Osteoblast (primary cell): Measurements from ENCODE around the gene RALY. TPM values are rescaled to one million over a fixed set of nuclear protein-coding genes. Genes with fewer than 3 reads are reported as not detected.

ENCODE experiments used
- DNase-seq: peaks from one replicate; pipeline ENCODE4 v3.0.0; 2011; ENCODE audit warnings: low spot score, mixed read lengths; ENCODE audit not compliant: insufficient read length; ENCODE audit errors: missing footprints
- H2AFZ ChIP-seq: 2 replicates; pipeline ENCODE4 v1.6.0; 2011; ENCODE audit warnings: mild to moderate bottlenecking, low read length
- H3K27ac ChIP-seq: 2 replicates; pipeline ENCODE4 v1.5.1; 2011; ENCODE audit warnings: mild to moderate bottlenecking, low read depth, low read length, moderate library complexity
- H3K27me3 ChIP-seq: 2 replicates; pipeline ENCODE4 v1.6.0; 2012; ENCODE audit warnings: mild to moderate bottlenecking, control low read depth, inconsistent platforms, low read length, moderate library complexity; ENCODE audit not compliant: insufficient read depth
- H3K36me3 ChIP-seq: 2 replicates; pipeline ENCODE4 v1.5.1; 2011; ENCODE audit warnings: mild to moderate bottlenecking, low read length, control low read depth, moderate library complexity; ENCODE audit not compliant: insufficient read depth
- H3K4me1 ChIP-seq: 2 replicates; pipeline ENCODE4 v1.5.1; 2011; ENCODE audit warnings: mild to moderate bottlenecking, low read length, control low read depth, moderate library complexity; ENCODE audit not compliant: insufficient read depth
- H3K4me2 ChIP-seq: 2 replicates; pipeline ENCODE4 v1.6.0; 2011; ENCODE audit warnings: mild to moderate bottlenecking, low read length; ENCODE audit not compliant: insufficient read depth
- H3K4me3 ChIP-seq: fragments of 200-600 bp; sonication (generic); 3 replicates; pipeline ENCODE4 v1.5.1; 2012; ENCODE audit warnings: mild to moderate bottlenecking, low read length, inconsistent platforms; ENCODE audit not compliant: insufficient read depth
- H3K79me2 ChIP-seq: 2 replicates; pipeline ENCODE4 v1.6.0; 2012; ENCODE audit warnings: mild to moderate bottlenecking, low read length, control low read depth, inconsistent platforms; ENCODE audit not compliant: insufficient read depth
- H3K9me3 ChIP-seq: 2 replicates; pipeline ENCODE4 v1.5.1; 2011; ENCODE audit warnings: low read depth, low read length, control low read depth
- H4K20me1 ChIP-seq: 2 replicates; pipeline ENCODE4 v1.6.0; 2012; ENCODE audit warnings: mild to moderate bottlenecking, low read length, control low read depth; ENCODE audit not compliant: insufficient read depth
- CTCF ChIP-seq: IDR thresholded peaks from 2 replicates; pipeline ENCODE4 v1.5.1; 2011; ENCODE audit warnings: mild to moderate bottlenecking, low read depth, low read length, moderate library complexity; ENCODE audit errors: extremely low read depth
- total RNA-seq: library from RNA; depleted of rRNA; stranded (reverse); fragments of >200 nt; gene quantifications from 2 replicates; pipeline ENCODE4 v1.2.3, GENCODE V29; 2012

Gene RALY
- total RNA-seq, 1 donor, result 77.1 TPM

GRCh38 chr20:34091637-34092200 is 98.0 kb downstream of the RALY start:
- DNase-seq, result no peak
- Histone ChIP-seq H3K9me3 (no peaks in the 10 kb centered on the region), H3K27me3 (no peaks in the 10 kb centered on the region), H2AFZ (no peak overlapping the region), H3K4me3 (no peak overlapping the region), H3K79me2 (peaks cover 33% of the 10 kb centered on the region), H3K4me2 (no peak overlapping the region), H4K20me1 (peaks cover 14% of the 10 kb centered on the region), H3K27ac (no peak overlapping the region), H3K4me1 (no peaks in the 10 kb centered on the region), H3K36me3 (peaks cover 83% of the 10 kb centered on the region)
- TF ChIP-seq CTCF, result no peak

- no peaks in the 10 kb centered on the region for H3K27me3 ChIP-seq
- H4K20me1 ChIP-seq, result peaks cover 14% of the 10 kb centered on the region
- H2AFZ ChIP-seq, result no peak overlapping the region
- H3K4me2 ChIP-seq, result no peak overlapping the region
- no peak overlapping the region for H3K4me3 ChIP-seq
- H3K36me3 ChIP-seq, result peaks cover 88% of the 10 kb centered on the region
- H3K4me1 ChIP-seq, result peaks cover 3% of the 10 kb centered on the region
- DNase-seq, result no peak
- no peak for TF ChIP-seq CTCF
- no peaks in the 10 kb centered on the region for H3K9me3 ChIP-seq
- no peak overlapping the region for H3K27ac ChIP-seq
- peaks cover 33% of the 10 kb centered on the region for H3K79me2 ChIP-seq
These were observed 100.2 kb downstream of the RALY start for GRCh38 chr20:34093895-34094294.

GRCh38 chr20:34095825-34096224 is 102.1 kb downstream of the RALY start:
- Histone ChIP-seq H3K27ac (no peak overlapping the region), H3K27me3 (no peaks in the 10 kb centered on the region), H3K9me3 (no peaks in the 10 kb centered on the region), H3K4me2 (no peak overlapping the region), H3K36me3 (peaks cover 89% of the 10 kb centered on the region), H2AFZ (no peak overlapping the region), H3K79me2 (peaks cover 48% of the 10 kb centered on the region), H3K4me3 (no peak overlapping the region), H3K4me1 (peaks cover 3% of the 10 kb centered on the region), H4K20me1 (peaks cover 27% of the 10 kb centered on the region)
- TF ChIP-seq CTCF, result no peak
- DNase-seq, result no peak

- H4K20me1 ChIP-seq, result peaks cover 36% of the 10 kb centered on the region
These were observed 103.2 kb downstream of the RALY start for GRCh38 chr20:34096699-34097444.

More at GRCh38 chr20:34096699-34097444, 103.2 kb downstream of the RALY start:
- Histone ChIP-seq H3K9me3 (no peaks in the 10 kb centered on the region), H3K4me2 (no peak overlapping the region), H3K36me3 (peaks cover 92% of the 10 kb centered on the region), H2AFZ (no peak overlapping the region), H3K27me3 (no peaks in the 10 kb centered on the region), H3K27ac (peak overlapping the region; percentile 24), H3K79me2 (peaks cover 57% of the 10 kb centered on the region), H3K4me3 (no peak overlapping the region), H3K4me1 (peaks cover 3% of the 10 kb centered on the region)
- no peak for DNase-seq
- no peak for TF ChIP-seq CTCF
